Sigmoid colon (tissue), 3 donors: ENCODE results near the gene ABLIM2.

Experiments used
- POLR2A ChIP-seq, 2 donors: fragments of 450-650 bp; IDR thresholded peaks; one replicate each; pipeline ENCODE4 v1.6.1; 2016; ENCODE audit warnings: antibody characterized with exemption in 2 of 2, mild to moderate bottlenecking in 2 of 2, moderate library complexity in 2 of 2
- TF ChIP-seq, protein P1 (sequence below), 4 experiments: fragments of 450-650 bp in 3 of 4; fragments of 200-600 bp in 1 of 4; IDR thresholded peaks; one replicate each; pipeline ENCODE4 v1.5.1; 2016 to 2019; ENCODE audit warnings: antibody characterized with exemption in 4 of 4, mild to moderate bottlenecking in 3 of 4, moderate library complexity in 2 of 4

DNA sequence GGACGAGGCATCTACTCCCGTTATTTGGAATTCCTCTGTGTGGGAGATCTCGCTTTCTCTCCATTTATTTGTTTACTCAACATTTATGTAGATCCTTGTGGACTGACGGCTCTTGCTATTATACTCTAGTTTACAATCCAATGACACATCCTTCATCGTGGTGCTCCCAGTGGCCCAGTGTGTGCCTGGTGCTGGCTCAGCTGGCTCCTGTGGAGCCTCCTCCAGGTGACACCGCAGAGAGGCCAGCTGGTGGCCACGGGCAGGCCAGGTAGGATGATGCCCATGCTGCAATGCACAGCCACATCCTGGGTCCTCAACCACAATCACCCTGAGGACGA lies 134.9 kb downstream of the ABLIM2 start:
- TF ChIP-seq, protein P1, sequence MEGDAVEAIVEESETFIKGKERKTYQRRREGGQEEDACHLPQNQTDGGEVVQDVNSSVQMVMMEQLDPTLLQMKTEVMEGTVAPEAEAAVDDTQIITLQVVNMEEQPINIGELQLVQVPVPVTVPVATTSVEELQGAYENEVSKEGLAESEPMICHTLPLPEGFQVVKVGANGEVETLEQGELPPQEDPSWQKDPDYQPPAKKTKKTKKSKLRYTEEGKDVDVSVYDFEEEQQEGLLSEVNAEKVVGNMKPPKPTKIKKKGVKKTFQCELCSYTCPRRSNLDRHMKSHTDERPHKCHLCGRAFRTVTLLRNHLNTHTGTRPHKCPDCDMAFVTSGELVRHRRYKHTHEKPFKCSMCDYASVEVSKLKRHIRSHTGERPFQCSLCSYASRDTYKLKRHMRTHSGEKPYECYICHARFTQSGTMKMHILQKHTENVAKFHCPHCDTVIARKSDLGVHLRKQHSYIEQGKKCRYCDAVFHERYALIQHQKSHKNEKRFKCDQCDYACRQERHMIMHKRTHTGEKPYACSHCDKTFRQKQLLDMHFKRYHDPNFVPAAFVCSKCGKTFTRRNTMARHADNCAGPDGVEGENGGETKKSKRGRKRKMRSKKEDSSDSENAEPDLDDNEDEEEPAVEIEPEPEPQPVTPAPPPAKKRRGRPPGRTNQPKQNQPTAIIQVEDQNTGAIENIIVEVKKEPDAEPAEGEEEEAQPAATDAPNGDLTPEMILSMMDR (IDR thresholded peaks at IDR 0.05), result no peak
- no peak for TF ChIP-seq POLR2A (IDR thresholded peaks at IDR 0.05)
